H9 (cell line): ENCODE data around the gene ARHGAP25. TPM values are rescaled to one million over a fixed set of nuclear protein-coding genes. Genes with fewer than 3 reads are reported as not detected.

Experiments used
- DNase-seq: peaks from one replicate; pipeline ENCODE4 v3.0.0-alpha.2; 2017
- H2AFZ ChIP-seq: one replicate; pipeline ENCODE4 v1.6.1; 2013; ENCODE audit warnings: mild to moderate bottlenecking, low read length, control low read depth, moderate library complexity
- H2AK5ac ChIP-seq: 2 replicates; pipeline ENCODE4 v1.6.1; 2013; ENCODE audit warnings: low read length, control low read depth, mixed read lengths; ENCODE audit not compliant: insufficient read length
- H2BK120ac ChIP-seq: one replicate; pipeline ENCODE4 v1.6.1; 2013; ENCODE audit warnings: low read depth, mild to moderate bottlenecking, low read length, control low read depth, inconsistent platforms; ENCODE audit not compliant: poor library complexity, severe bottlenecking
- H2BK12ac ChIP-seq: 2 replicates; pipeline ENCODE4 v1.6.1; 2013; ENCODE audit warnings: low read length, control low read depth, mixed read lengths, low read depth; ENCODE audit not compliant: insufficient read length
- H2BK15ac ChIP-seq: 2 replicates; pipeline ENCODE4 v1.6.1; 2013; ENCODE audit warnings: low read depth, low read length, control low read depth
- H2BK20ac ChIP-seq: one replicate; pipeline ENCODE4 v1.6.1; 2013; ENCODE audit warnings: low read depth, mild to moderate bottlenecking, low read length, control low read depth, inconsistent platforms; ENCODE audit not compliant: poor library complexity, severe bottlenecking
- H2BK5ac ChIP-seq: 2 replicates; pipeline ENCODE4 v1.6.1; 2013; ENCODE audit warnings: low read length, control low read depth, mixed read lengths; ENCODE audit not compliant: insufficient read length
- H3K14ac ChIP-seq: 2 replicates; pipeline ENCODE4 v1.6.1; 2013; ENCODE audit warnings: low read length, control low read depth; ENCODE audit not compliant: insufficient read depth
- H3K18ac ChIP-seq: 2 replicates; pipeline ENCODE4 v1.6.1; 2013; ENCODE audit warnings: low read depth, mild to moderate bottlenecking, mixed read lengths, low read length, control low read depth; ENCODE audit not compliant: insufficient read length
- H3K23ac ChIP-seq: 2 replicates; pipeline ENCODE4 v1.6.1; 2013; ENCODE audit warnings: low read length, control low read depth, mixed read lengths, low read depth; ENCODE audit not compliant: insufficient read length
- H3K23me2 ChIP-seq: 2 replicates; pipeline ENCODE4 v1.6.1; 2013; ENCODE audit warnings: low read depth, mild to moderate bottlenecking, mixed read lengths, low read length, control low read depth; ENCODE audit not compliant: insufficient read length, poor library complexity, severe bottlenecking
- H3K27ac ChIP-seq: 2 replicates; pipeline ENCODE4 v1.5.1; 2013; ENCODE audit warnings: low read length, control low read depth, mixed read lengths, low read depth; ENCODE audit not compliant: insufficient read length
- H3K27me3 ChIP-seq: 2 replicates; pipeline ENCODE4 v1.6.1; 2013; ENCODE audit warnings: low read length, control low read depth, inconsistent platforms; ENCODE audit not compliant: insufficient read depth
- H3K4ac ChIP-seq: 2 replicates; pipeline ENCODE4 v1.6.1; 2013; ENCODE audit warnings: low read depth, mild to moderate bottlenecking, control low read depth, inconsistent platforms, low read length, moderate library complexity
- H3K4me1 ChIP-seq: 2 replicates; pipeline ENCODE4 v1.6.1; 2013; ENCODE audit warnings: low read length, control low read depth, inconsistent platforms; ENCODE audit not compliant: insufficient read depth
- H3K4me2 ChIP-seq: 2 replicates; pipeline ENCODE4 v1.6.1; 2013; ENCODE audit warnings: low read length, control low read depth, mixed read lengths; ENCODE audit not compliant: insufficient read length, insufficient read depth
- H3K56ac ChIP-seq: 2 replicates; pipeline ENCODE4 v1.6.1; 2013; ENCODE audit warnings: low read depth, mild to moderate bottlenecking, mixed read lengths, low read length, control low read depth; ENCODE audit not compliant: insufficient read length
- H3K79me1 ChIP-seq: 2 replicates; pipeline ENCODE4 v1.6.1; 2013; ENCODE audit warnings: low read depth, mild to moderate bottlenecking, moderate library complexity, low read length, control low read depth, inconsistent platforms; ENCODE audit not compliant: insufficient read depth, poor library complexity, severe bottlenecking
- H3K79me2 ChIP-seq: 2 replicates; pipeline ENCODE4 v1.6.1; 2013; ENCODE audit warnings: low read length, control low read depth, inconsistent platforms; ENCODE audit not compliant: insufficient read depth
- H3K9ac ChIP-seq: 2 replicates; pipeline ENCODE4 v1.6.1; 2013; ENCODE audit warnings: low read length, control low read depth, mixed read lengths; ENCODE audit not compliant: insufficient read length; ENCODE audit errors: extremely low read depth
- H3K9me3 ChIP-seq: one replicate; pipeline ENCODE4 v1.6.1; 2013; ENCODE audit warnings: low read depth, low read length, inconsistent platforms; ENCODE audit not compliant: control insufficient read depth
- H3T11ph ChIP-seq: one replicate; pipeline ENCODE4 v1.6.1; 2013; ENCODE audit warnings: mild to moderate bottlenecking, low read length, control low read depth, inconsistent platforms
- H4K20me1 ChIP-seq: one replicate; pipeline ENCODE4 v1.6.1; 2013; ENCODE audit not compliant: control insufficient read depth, insufficient read length, insufficient read depth
- H4K5ac ChIP-seq: 2 replicates; pipeline ENCODE4 v1.6.1; 2013; ENCODE audit warnings: low read depth, mild to moderate bottlenecking, mixed read lengths, low read length, control low read depth; ENCODE audit not compliant: insufficient read length
- H4K8ac ChIP-seq: replicated peaks from 2 replicates; pipeline ENCODE4 v1.6.1; 2013; ENCODE audit warnings: low read length, control low read depth, mixed read lengths, low read depth; ENCODE audit not compliant: insufficient read length
- H4K91ac ChIP-seq: 2 replicates; pipeline ENCODE4 v1.6.1; 2013; ENCODE audit warnings: low read depth, mild to moderate bottlenecking, moderate library complexity, mixed read lengths, low read length, control low read depth; ENCODE audit not compliant: insufficient read length
- H3K27ac Mint-ChIP-seq, 3 experiments: 2 replicates in 2 of 3; 3 replicates in 1 of 3; pipeline ENCODE4 v1.8.0; 2020 to 2021; ENCODE audit warnings: mixed read lengths in 3 of 3, mild to moderate bottlenecking in 1 of 3, moderate library complexity in 1 of 3
- H3K27me3 Mint-ChIP-seq: 2 replicates; pipeline ENCODE4 v1.8.0; 2021; ENCODE audit warnings: low read depth, mild to moderate bottlenecking, moderate library complexity, mixed read lengths
- H3K36me3 Mint-ChIP-seq, 3 experiments: 2 replicates in 2 of 3; 3 replicates in 1 of 3; pipeline ENCODE4 v1.8.0; 2020 to 2021; ENCODE audit warnings: low read depth in 3 of 3, mixed read lengths in 3 of 3; ENCODE audit not compliant: insufficient read depth in 1 of 3
- H3K4me1 Mint-ChIP-seq, 2 experiments: 2 replicates each; pipeline ENCODE4 v1.8.0; 2020; ENCODE audit warnings: mixed read lengths in 2 of 2
- H3K4me3 Mint-ChIP-seq, 2 experiments: 2 replicates in 1 of 2; 3 replicates in 1 of 2; pipeline ENCODE4 v1.8.0; 2020 to 2021; ENCODE audit warnings: mild to moderate bottlenecking in 2 of 2, mixed read lengths in 2 of 2, moderate library complexity in 1 of 2
- H3K9me3 Mint-ChIP-seq, 2 experiments: 2 replicates in 1 of 2; 3 replicates in 1 of 2; pipeline ENCODE4 v1.8.0; 2020; ENCODE audit warnings: mild to moderate bottlenecking in 2 of 2, mixed read lengths in 2 of 2, moderate library complexity in 1 of 2
- WGBS: extraction: QIAGEN DNeasy Blood & Tissue Kit; methylation state at CpG from one replicate; pipeline ENCODE4 v1.1.7; 2013; ENCODE audit warnings: missing lambda C conversion rate, low lambda C conversion rate, mixed read lengths; ENCODE audit not compliant: insufficient read length; ENCODE audit errors: extremely low coverage; 5-methylcytosine and 5-hydroxymethylcytosine counted together
- total RNA-seq: library from RNA; stranded (reverse); gene quantifications from 2 replicates; pipeline ENCODE4 v1.2.1, GENCODE V29; 2021
- TF ChIP-seq, protein P1 (sequence below): fragments of 200-600 bp; sonication (generic); conservative IDR thresholded peaks from 3 replicates; pipeline ENCODE4 v1.8.0; 2021; ENCODE audit warnings: antibody characterized with exemption, mild to moderate bottlenecking

ARHGAP25 gene
- total RNA-seq, 1 experiment from 2014 or later = 1.3 TPM

- Histone ChIP-seq H3K27ac (no peak overlapping the region), H2BK20ac (no peak overlapping the region), H2BK5ac (no peak overlapping the region), H3K9me3 (no peaks in the 10 kb centered on the region), H2BK15ac (no peak overlapping the region), H4K91ac (no peak overlapping the region), H3K4me1 (no peaks in the 10 kb centered on the region; the same call in 1 of the 2 replicates), H4K20me1 (no peaks in the 10 kb centered on the region), H3K14ac (no peak overlapping the region), H3K79me2 (no peaks in the 10 kb centered on the region), H2AFZ (no peak overlapping the region), H3K9ac (no peak overlapping the region), H3T11ph (no peak overlapping the region), H3K27me3 (no peaks in the 10 kb centered on the region), H3K79me1 (no peaks in the 10 kb centered on the region), H3K56ac (no peak overlapping the region), H4K8ac (no peak overlapping the region), H2AK5ac (no peak overlapping the region), H3K18ac (no peak overlapping the region), H4K5ac (no peak overlapping the region), H3K4me2 (no peak overlapping the region), H3K4ac (no peak overlapping the region), H2BK12ac (no peak overlapping the region), H2BK120ac (no peak overlapping the region), H3K23me2 (no peaks in the 10 kb centered on the region), H3K23ac (no peak overlapping the region)
- TF ChIP-seq, protein P1, sequence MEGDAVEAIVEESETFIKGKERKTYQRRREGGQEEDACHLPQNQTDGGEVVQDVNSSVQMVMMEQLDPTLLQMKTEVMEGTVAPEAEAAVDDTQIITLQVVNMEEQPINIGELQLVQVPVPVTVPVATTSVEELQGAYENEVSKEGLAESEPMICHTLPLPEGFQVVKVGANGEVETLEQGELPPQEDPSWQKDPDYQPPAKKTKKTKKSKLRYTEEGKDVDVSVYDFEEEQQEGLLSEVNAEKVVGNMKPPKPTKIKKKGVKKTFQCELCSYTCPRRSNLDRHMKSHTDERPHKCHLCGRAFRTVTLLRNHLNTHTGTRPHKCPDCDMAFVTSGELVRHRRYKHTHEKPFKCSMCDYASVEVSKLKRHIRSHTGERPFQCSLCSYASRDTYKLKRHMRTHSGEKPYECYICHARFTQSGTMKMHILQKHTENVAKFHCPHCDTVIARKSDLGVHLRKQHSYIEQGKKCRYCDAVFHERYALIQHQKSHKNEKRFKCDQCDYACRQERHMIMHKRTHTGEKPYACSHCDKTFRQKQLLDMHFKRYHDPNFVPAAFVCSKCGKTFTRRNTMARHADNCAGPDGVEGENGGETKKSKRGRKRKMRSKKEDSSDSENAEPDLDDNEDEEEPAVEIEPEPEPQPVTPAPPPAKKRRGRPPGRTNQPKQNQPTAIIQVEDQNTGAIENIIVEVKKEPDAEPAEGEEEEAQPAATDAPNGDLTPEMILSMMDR = no peak
- Mint-ChIP-seq H3K4me1 (peaks cover 4 to 9% of the 10 kb centered on the region in 2 experiments), H3K36me3 (no peaks in the 10 kb centered on the region), H3K27ac (no peak overlapping the region; a peak in 1 of 7 replicates), H3K27me3 (no peaks in the 10 kb centered on the region; the same call in 1 of the 2 replicates), H3K9me3 (no peaks in the 10 kb centered on the region), H3K4me3 (no peak overlapping the region)
- no peak for DNase-seq
- WGBS = no CpG with 5 or more reads among the region's 4 CpGs
Observed at GRCh38 chr2:68800027-68800401, 65.4 kb downstream of the ARHGAP25 start.
